PC-9 (cell line): ENCODE results near the gene TNNI3K. TPM values are rescaled to one million over a fixed set of nuclear protein-coding genes. Genes with fewer than 3 reads are reported as not detected.

ENCODE experiments used
- BruUV-seq: library from RNA; stranded (reverse); fragments of 400-500 nt; replicated peaks from 2 replicates; lab custom pipeline; 2021; lab: Mats Ljungman, UMichigan
- CTCF ChIA-PET: fragments of 300-600 bp; sonication (Branson Sonifier 250); formaldehyde crosslinking; loops from one replicate; lab custom pipeline; 2022; ENCODE audit warnings: antibody characterized with exemption; lab: Charles Lee
- POLR2A ChIA-PET: fragments of 300-600 bp; sonication (Branson Sonifier 250); formaldehyde crosslinking; loops from one replicate; lab custom pipeline; 2022; ENCODE audit warnings: antibody characterized with exemption; ENCODE audit not compliant: unreplicated experiment; lab: Charles Lee
- DNase-seq, 2 experiments: peaks; one replicate each; pipeline versions ENCODE4 v3.0.0 to v3.0.0-alpha.2; 2015 to 2022; ENCODE audit warnings: mixed read lengths in 1 of 2
- H2AFZ ChIP-seq: fragments of 200-600 bp; sonication (generic); 2 replicates; pipeline ENCODE4 v1.8.1; 2017; ENCODE audit warnings: antibody characterized with exemption
- H3F3A ChIP-seq: fragments of 200-600 bp; sonication (generic); 2 replicates; pipeline ENCODE4 v1.8.1; 2017; ENCODE audit warnings: antibody characterized with exemption, mild to moderate bottlenecking, low read depth; ENCODE audit not compliant: insufficient read depth
- H3K27ac ChIP-seq: fragments of 200-600 bp; sonication (generic); 2 replicates; pipeline ENCODE4 v1.6.1; 2016; ENCODE audit warnings: mixed run types
- H3K27me3 ChIP-seq: fragments of 200-600 bp; sonication (generic); 2 replicates; pipeline ENCODE4 v1.6.1; 2016; ENCODE audit warnings: low read depth, mixed run types; ENCODE audit not compliant: insufficient read depth
- H3K36me3 ChIP-seq: fragments of 200-600 bp; sonication (generic); 2 replicates; pipeline ENCODE4 v1.6.1; 2016; ENCODE audit warnings: low read depth, mixed run types
- H3K4me1 ChIP-seq: fragments of 200-600 bp; sonication (generic); replicated peaks from 2 replicates; pipeline ENCODE4 v1.6.1; 2016; ENCODE audit warnings: mixed run types; ENCODE audit not compliant: insufficient read depth
- H3K4me2 ChIP-seq: fragments of 200-600 bp; sonication (generic); 2 replicates; pipeline ENCODE4 v1.6.1; 2017; ENCODE audit warnings: mixed run types
- H3K4me3 ChIP-seq: fragments of 200-600 bp; sonication (generic); 2 replicates; pipeline ENCODE4 v1.6.1; 2016; ENCODE audit warnings: mixed run types
- H3K79me2 ChIP-seq: fragments of 200-600 bp; sonication (generic); 2 replicates; pipeline ENCODE4 v1.6.1; 2017; ENCODE audit warnings: low read depth, mixed run types
- H3K9me2 ChIP-seq: fragments of 200-600 bp; sonication (generic); 2 replicates; pipeline ENCODE4 v1.8.1; 2017; ENCODE audit warnings: mild to moderate bottlenecking; ENCODE audit not compliant: insufficient read depth
- H3K9me3 ChIP-seq: fragments of 200-600 bp; sonication (generic); 2 replicates; pipeline ENCODE4 v1.8.1; 2016; ENCODE audit warnings: low read depth; ENCODE audit not compliant: insufficient read depth
- H4K20me1 ChIP-seq: fragments of 200-600 bp; sonication (generic); 2 replicates; pipeline ENCODE4 v1.8.1; 2017; ENCODE audit not compliant: insufficient read depth
- EZH2 ChIP-seq: fragments of 200-600 bp; sonication (generic); IDR thresholded peaks from 2 replicates; pipeline ENCODE4 v1.8.0; 2017; ENCODE audit warnings: antibody characterized with exemption, low read depth
- intact Hi-C: fragments of 100-400 bp; cut with micrococcal nuclease; formaldehyde crosslinking; loops from one replicate; pipeline ENCODE4 v1.10.0; 2022; ENCODE audit not compliant: unreplicated experiment
- total RNA-seq: library from RNA; stranded (reverse); gene quantifications from 2 replicates; pipeline ENCODE4 v1.2.3, GENCODE V29; 2021
- TF ChIP-seq, protein P1 (sequence below): fragments of 200-600 bp; sonication (generic); conservative IDR thresholded peaks from 2 replicates; pipeline ENCODE4 v1.6.1; 2017; ENCODE audit warnings: mixed run types, antibody characterized with exemption, mild to moderate bottlenecking, moderate library complexity

TNNI3K gene
- total RNA-seq, 1 experiment from 2014 or later = 1.4 TPM

DNA sequence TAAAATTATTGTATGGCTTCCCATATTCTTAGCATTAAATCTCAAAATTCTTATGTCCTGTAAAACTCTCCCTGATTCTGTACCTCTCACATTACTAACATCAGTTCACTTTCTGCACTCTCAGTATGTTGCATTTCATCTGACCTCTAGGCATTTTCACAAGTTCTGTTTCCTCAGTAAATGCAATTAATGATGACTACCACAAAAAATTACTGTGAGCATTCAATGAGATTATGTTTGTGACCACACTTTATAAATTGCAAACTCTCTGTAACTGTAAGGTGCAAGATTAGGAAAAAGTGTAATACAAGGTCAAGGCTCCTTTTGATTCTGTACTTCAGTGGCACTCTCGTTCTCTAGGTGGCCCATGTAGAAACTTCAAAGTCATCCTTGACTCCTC, 216.8 kb downstream of the TNNI3K start:
- Histone ChIP-seq H4K20me1 (no peaks in the 10 kb centered on the region), H3K9me2 (no peaks in the 10 kb centered on the region), H3K4me2 (no peak overlapping the region), H2AFZ (no peak overlapping the region), H3K9me3 (no peaks in the 10 kb centered on the region), H3K4me3 (no peak overlapping the region), H3K4me1 (no peaks in the 10 kb centered on the region), H3F3A (no peaks in the 10 kb centered on the region), H3K27me3 (no peaks in the 10 kb centered on the region), H3K36me3 (no peaks in the 10 kb centered on the region), H3K79me2 (no peaks in the 10 kb centered on the region), H3K27ac (no peak overlapping the region)
- intact Hi-C loops = no loop called here
- BruUV-seq = no TSS peak
- CTCF ChIA-PET = no interaction called here
- TF ChIP-seq, protein P1, sequence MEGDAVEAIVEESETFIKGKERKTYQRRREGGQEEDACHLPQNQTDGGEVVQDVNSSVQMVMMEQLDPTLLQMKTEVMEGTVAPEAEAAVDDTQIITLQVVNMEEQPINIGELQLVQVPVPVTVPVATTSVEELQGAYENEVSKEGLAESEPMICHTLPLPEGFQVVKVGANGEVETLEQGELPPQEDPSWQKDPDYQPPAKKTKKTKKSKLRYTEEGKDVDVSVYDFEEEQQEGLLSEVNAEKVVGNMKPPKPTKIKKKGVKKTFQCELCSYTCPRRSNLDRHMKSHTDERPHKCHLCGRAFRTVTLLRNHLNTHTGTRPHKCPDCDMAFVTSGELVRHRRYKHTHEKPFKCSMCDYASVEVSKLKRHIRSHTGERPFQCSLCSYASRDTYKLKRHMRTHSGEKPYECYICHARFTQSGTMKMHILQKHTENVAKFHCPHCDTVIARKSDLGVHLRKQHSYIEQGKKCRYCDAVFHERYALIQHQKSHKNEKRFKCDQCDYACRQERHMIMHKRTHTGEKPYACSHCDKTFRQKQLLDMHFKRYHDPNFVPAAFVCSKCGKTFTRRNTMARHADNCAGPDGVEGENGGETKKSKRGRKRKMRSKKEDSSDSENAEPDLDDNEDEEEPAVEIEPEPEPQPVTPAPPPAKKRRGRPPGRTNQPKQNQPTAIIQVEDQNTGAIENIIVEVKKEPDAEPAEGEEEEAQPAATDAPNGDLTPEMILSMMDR = no peak
- no peak for TF ChIP-seq EZH2
- no peak for DNase-seq
- POLR2A ChIA-PET = no interaction called here

DNA sequence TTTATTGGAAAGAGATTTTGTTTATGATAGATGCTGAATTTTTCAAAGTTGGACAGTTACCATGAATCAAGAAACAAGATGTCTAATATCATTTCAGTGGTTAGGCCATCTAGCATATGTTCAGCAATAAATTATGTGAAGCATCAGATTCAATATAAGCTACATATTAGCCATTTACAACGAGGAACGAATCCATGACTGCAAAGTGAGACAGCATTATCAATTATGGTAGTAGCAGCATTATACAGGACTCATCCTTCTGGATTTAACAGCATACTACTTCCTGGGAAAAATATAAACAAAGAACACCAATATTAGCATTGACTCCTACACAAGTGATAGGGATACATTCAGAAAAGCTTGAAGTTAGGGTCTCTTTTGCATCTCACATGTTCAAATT, 218.1 kb downstream of the TNNI3K start:
- Histone ChIP-seq H3K4me2 (no peak overlapping the region), H2AFZ (no peak overlapping the region), H3K4me3 (no peak overlapping the region), H3K4me1 (no peaks in the 10 kb centered on the region), H3K36me3 (no peaks in the 10 kb centered on the region), H3K27ac (no peak overlapping the region), H3K27me3 (no peaks in the 10 kb centered on the region), H4K20me1 (no peaks in the 10 kb centered on the region), H3K9me3 (no peaks in the 10 kb centered on the region), H3F3A (no peaks in the 10 kb centered on the region), H3K9me2 (no peaks in the 10 kb centered on the region), H3K79me2 (no peaks in the 10 kb centered on the region)
- intact Hi-C loops = no loop called here
- no TSS peak for BruUV-seq
- DNase-seq = no peak
- no peak for TF ChIP-seq EZH2
- TF ChIP-seq, protein P1 = no peak
- ChIA-PET CTCF (no interaction called here), POLR2A (no interaction called here)

DNA sequence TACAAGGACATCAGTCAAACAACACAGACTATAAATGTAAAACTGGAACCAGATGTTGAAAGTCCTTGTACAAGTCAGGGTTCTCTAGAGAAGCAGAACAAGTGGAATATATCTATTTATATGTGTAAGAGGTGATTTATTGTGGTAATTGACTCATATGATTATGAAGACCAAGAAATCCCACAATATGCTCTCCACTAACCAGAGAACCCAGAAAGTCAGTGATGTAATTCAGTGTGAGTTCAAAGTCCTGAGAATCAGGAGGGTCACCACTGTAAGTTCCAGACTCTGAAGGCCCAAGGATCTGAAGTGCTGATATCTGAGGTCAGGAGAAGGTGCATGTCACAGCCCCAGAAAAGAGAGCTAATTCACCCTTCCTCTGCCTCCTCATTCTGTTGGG, 220.2 kb downstream of the TNNI3K start:
- H3K9me2 ChIP-seq = no peaks in the 10 kb centered on the region
- H4K20me1 ChIP-seq = no peaks in the 10 kb centered on the region
- no peak overlapping the region for H2AFZ ChIP-seq
- no peaks in the 10 kb centered on the region for H3K9me3 ChIP-seq
- no peak overlapping the region for H3K27ac ChIP-seq
- no peaks in the 10 kb centered on the region for H3K36me3 ChIP-seq
- no peaks in the 10 kb centered on the region for H3F3A ChIP-seq
- no peaks in the 10 kb centered on the region for H3K27me3 ChIP-seq
- TF ChIP-seq EZH2 = no peak
- TF ChIP-seq, protein P1 = no peak
- no peak overlapping the region for H3K4me2 ChIP-seq
- H3K79me2 ChIP-seq = no peaks in the 10 kb centered on the region
- BruUV-seq = no TSS peak
- intact Hi-C loops = no loop called here
- no peak overlapping the region for H3K4me3 ChIP-seq
- POLR2A ChIA-PET = no interaction called here
- H3K4me1 ChIP-seq = no peaks in the 10 kb centered on the region
- CTCF ChIA-PET = no interaction called here
- DNase-seq = no peak
